HepG2 (cell line): ENCODE data around the gene CYP27B1. TPM values are rescaled to one million over a fixed set of nuclear protein-coding genes. Genes with fewer than 3 reads are reported as not detected.

Experiments used
- AHDC1 ChIP-seq: sonication (generic); formaldehyde crosslinking; IDR thresholded peaks from 2 replicates; pipeline ENCODE4 v1.5.1; 2020; ENCODE audit warnings: mild to moderate bottlenecking, missing genetic modification reagents, borderline replicate concordance
- ARID5B ChIP-seq: IDR thresholded peaks from 2 replicates; pipeline ENCODE4 v1.4.0; 2020; ENCODE audit warnings: mild to moderate bottlenecking, missing genetic modification reagents
- ATF4 ChIP-seq, 2 experiments: fragments of 450-650 bp in 1 of 2; sonication (generic) in 1 of 2; formaldehyde crosslinking; IDR thresholded peaks; 2 replicates each; pipeline versions ENCODE4 v1.5.0 to v1.8.0; 2020 to 2022; ENCODE audit warnings: mild to moderate bottlenecking in 1 of 2, missing genetic modification reagents in 1 of 2
- BORCS8-MEF2B ChIP-seq: sonication (generic); formaldehyde crosslinking; IDR thresholded peaks from 2 replicates; pipeline ENCODE4 v1.8.0; 2022; ENCODE audit warnings: mild to moderate bottlenecking, missing genetic modification reagents
- CREM ChIP-seq, 2 experiments: sonication (generic) in 1 of 2; formaldehyde crosslinking in 1 of 2; IDR thresholded peaks; 2 replicates each; pipeline versions ENCODE4 v1.4.0 to v1.6.1; 2016 to 2020; ENCODE audit warnings: antibody characterized with exemption in 1 of 2, mild to moderate bottlenecking in 1 of 2, missing genetic modification reagents in 1 of 2
- FIP1L1 ChIP-seq: fragments of 200-400 bp; formaldehyde crosslinking; IDR thresholded peaks from 2 replicates; pipeline ENCODE4 v1.6.1; 2018; ENCODE audit warnings: low read depth, mild to moderate bottlenecking, low read length, moderate library complexity, borderline replicate concordance; ENCODE audit not compliant: insufficient read depth
- HOXA3 ChIP-seq: sonication (generic); formaldehyde crosslinking; IDR thresholded peaks from 2 replicates; pipeline ENCODE4 v1.5.0; 2020; ENCODE audit warnings: missing genetic modification reagents
- MAFF ChIP-seq: IDR thresholded peaks from 2 replicates; pipeline ENCODE4 v1.6.1; 2011; ENCODE audit warnings: low read depth, low read length, improper control_type of control experiment
- MYC ChIP-seq: sonication (generic); formaldehyde crosslinking; IDR thresholded peaks from 2 replicates; pipeline ENCODE4 v1.9.0; 2021; ENCODE audit warnings: missing genetic modification reagents, borderline replicate concordance
- TRAFD1 ChIP-seq: sonication (generic); formaldehyde crosslinking; IDR thresholded peaks from 2 replicates; pipeline ENCODE4 v1.5.1; 2020; ENCODE audit warnings: missing genetic modification reagents, mild to moderate bottlenecking, borderline replicate concordance
- ZNF207 ChIP-seq: fragments of 450-650 bp; IDR thresholded peaks from 2 replicates; pipeline ENCODE4 v1.6.1; 2016; ENCODE audit warnings: antibody characterized with exemption, borderline replicate concordance
- ZNF333 ChIP-seq: sonication (generic); formaldehyde crosslinking; IDR thresholded peaks from 2 replicates; pipeline ENCODE4 v1.4.0; 2020; ENCODE audit warnings: mild to moderate bottlenecking, missing genetic modification reagents, borderline replicate concordance
- ZNF34 ChIP-seq: sonication (generic); formaldehyde crosslinking; IDR thresholded peaks from 2 replicates; pipeline ENCODE4 v1.4.0; 2020; ENCODE audit warnings: mild to moderate bottlenecking, missing genetic modification reagents, borderline replicate concordance
- ZNF350 ChIP-seq: sonication (generic); formaldehyde crosslinking; IDR thresholded peaks from 2 replicates; pipeline ENCODE4 v1.4.0; 2020; ENCODE audit warnings: mild to moderate bottlenecking, low read depth, missing genetic modification reagents, borderline replicate concordance
- ZNF354B ChIP-seq: sonication (generic); formaldehyde crosslinking; IDR thresholded peaks from 2 replicates; pipeline ENCODE4 v1.8.0; 2022; ENCODE audit warnings: mild to moderate bottlenecking, missing genetic modification reagents
- polyA plus RNA-seq, 8 experiments: library from polyadenylated mRNA; depleted of rRNA in 3 of 8; stranded (reverse) in 7 of 8; unstranded in 1 of 8; fragments of >200 nt; fragmentation: Illumina TruSeq in 4 of 8; extraction: Trizol in 4 of 8; gene quantifications; 2 replicates each; pipeline versions ENCODE4 v1.2.1 to v1.2.3, GENCODE V29; 2011 to 2016; ENCODE audit warnings: low read depth in 4 of 8, missing spikeins in 1 of 8, mixed read lengths in 1 of 8; ENCODE audit not compliant: insufficient read depth in 1 of 8
- total RNA-seq, 5 experiments: library from RNA; depleted of rRNA; stranded (reverse); fragments of >200 nt; fragmentation: Illumina TruSeq; extraction: Trizol; gene quantifications; 2 replicates each; pipeline ENCODE4 v1.2.3, GENCODE V29; 2016; ENCODE audit warnings: low read depth in 1 of 5

Gene CYP27B1
- total and polyA plus RNA-seq, 2 of the 13 experiments (the other 11 are each of a cell fraction or from before 2014, with no cell fraction given) = 2.3 to 3.0 TPM

- TF ChIP-seq ZNF350 (CRISPR knock-in tag) (peak; percentile 17; the same call in 1 of the 2 replicates), ZNF333 (CRISPR knock-in tag) (no peak), AHDC1 (CRISPR knock-in tag) (no peak), ATF4 (CRISPR knock-in tag; IDR thresholded peaks at IDR 0.05) (peak in 1 of 2 experiments; percentile 59; a peak in 1 of 4 replicates), FIP1L1 (no peak), ARID5B (0 out of 2 replicates have a peak, but pooled peaks have one; percentile 28), BORCS8-MEF2B (CRISPR knock-in tag) (no peak; the same call in 1 of the 2 replicates), CREM (IDR thresholded peaks at IDR 0.05) (peak; percentile 92; the same call in 1 of the 2 replicates), CREM (CRISPR knock-in tag; IDR thresholded peaks at IDR 0.05) (peak; percentile 66; the same call in 1 of the 2 replicates), TRAFD1 (CRISPR knock-in tag) (no peak), MAFF (0 out of 2 replicates have a peak, but pooled peaks have one; percentile 11), HOXA3 (CRISPR knock-in tag) (peak; percentile 99), MYC (CRISPR knock-in tag) (no peak), ZNF354B (no peak), ZNF34 (CRISPR knock-in tag) (0 out of 2 replicates have a peak, but pooled peaks have one; percentile 31), ZNF207 (no peak)
Measured at GRCh38 chr12:57744194-57744776, 22.6 kb downstream of the CYP27B1 start (continued).
